ENCODE results near the gene FAM131C.
"Not testable (repeated sequence)": the region's sequence is repeated elsewhere in the genome, so short reads cannot be mapped to it uniquely, and the experiment has no call there.

FAM131C gene

DNA sequence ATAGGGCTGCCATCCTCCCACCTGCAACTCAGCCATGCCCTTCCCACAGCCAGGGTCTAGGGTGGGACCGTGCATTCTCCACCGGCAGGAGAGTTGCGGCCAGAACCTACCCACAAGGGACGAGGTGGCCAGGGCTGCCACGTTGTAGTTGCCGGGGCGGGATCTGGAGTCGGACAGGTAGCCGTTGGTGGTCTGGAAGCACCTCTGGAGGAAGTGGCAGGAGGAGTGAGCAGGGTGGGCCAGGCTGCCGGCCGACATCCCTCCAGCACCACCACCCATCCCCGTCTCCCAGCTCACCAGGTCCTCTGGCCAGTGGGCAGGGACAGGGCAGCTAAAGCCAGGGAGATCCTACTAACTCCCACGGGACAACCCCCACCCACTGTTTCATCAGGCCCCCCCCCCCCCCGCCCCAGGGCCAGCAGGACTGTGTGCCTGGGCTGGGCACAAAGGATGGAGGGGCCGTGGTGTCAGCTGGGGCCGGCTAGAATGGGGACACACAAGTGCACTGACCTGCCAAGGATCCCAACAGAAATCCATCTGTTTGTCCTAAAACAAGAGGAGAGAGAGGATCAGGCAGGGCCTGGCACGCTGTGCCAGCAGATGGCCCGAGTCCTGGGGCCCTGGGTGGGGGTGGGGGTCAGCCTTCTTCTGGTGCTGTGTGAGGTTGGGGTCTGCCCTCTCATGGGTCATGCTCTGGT lies 11.3 kb downstream of the FAM131C start:
- not testable (repeated sequence) for DNase-seq (ENCODE audit: low read depth in 2 of 2, low spot score in 1 of 2)

DNA sequence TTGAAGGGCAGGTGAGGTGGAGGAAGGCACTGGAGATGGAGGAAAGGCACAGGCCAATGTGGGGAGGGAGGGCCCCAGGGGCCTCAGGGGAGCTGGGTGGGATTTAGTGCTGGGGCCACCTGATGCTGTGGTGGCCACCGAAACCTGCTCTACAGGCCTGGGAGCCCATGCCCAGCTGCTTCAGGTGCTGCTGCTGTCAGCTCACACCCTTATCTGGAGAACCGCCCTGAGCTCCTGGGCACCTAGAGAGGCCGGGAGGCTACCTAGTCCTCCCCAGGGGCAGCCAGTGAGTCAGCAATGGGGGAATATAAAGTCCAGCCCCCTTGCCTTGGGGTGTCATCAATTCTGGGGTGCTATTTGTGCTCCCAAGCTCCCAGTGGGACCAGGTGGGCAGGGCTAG lies 12.2 kb downstream of the FAM131C start:
- DNase-seq (ENCODE audit: low read depth in 2 of 2, low spot score in 1 of 2) = no peak

DNA sequence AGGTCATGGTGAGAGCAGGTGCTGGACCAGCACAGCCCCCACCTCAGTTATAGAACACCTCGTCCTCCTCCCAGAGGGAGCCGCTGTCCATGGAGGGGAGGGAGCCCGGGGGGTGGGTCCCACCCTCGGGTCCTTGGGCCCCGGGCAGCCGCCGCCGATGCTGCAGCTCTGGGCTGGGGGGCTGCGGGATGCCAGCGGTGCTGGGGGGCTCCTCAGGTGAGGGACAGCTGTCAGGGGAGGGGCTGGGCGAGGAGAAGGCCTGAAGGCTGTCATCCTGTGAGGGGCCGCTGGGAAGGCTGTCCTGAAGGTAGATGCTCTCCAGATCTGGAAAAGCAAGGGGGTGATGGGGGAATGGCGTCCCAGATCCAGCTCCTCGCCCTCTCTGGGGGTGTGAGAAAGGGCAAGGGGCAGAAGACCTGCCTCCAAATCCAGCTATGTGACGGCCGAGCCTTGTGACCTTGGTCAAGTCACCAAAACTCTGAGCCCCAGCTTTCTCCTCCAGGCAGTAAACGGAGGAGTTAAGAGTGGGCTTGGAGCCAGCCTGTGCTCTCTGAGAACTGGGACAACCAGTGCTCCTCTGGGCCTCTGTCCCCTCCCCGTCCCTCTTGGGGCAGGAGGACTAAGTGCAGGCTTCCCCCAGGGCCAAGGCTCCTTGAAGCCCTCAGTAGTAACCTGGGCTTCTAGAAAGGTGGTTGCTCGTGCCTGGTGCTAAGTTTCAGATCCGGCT lies 14.9 kb downstream of the FAM131C start:
- not testable (repeated sequence) for DNase-seq (ENCODE audit: low read depth in 2 of 2, low spot score in 1 of 2)

DNA sequence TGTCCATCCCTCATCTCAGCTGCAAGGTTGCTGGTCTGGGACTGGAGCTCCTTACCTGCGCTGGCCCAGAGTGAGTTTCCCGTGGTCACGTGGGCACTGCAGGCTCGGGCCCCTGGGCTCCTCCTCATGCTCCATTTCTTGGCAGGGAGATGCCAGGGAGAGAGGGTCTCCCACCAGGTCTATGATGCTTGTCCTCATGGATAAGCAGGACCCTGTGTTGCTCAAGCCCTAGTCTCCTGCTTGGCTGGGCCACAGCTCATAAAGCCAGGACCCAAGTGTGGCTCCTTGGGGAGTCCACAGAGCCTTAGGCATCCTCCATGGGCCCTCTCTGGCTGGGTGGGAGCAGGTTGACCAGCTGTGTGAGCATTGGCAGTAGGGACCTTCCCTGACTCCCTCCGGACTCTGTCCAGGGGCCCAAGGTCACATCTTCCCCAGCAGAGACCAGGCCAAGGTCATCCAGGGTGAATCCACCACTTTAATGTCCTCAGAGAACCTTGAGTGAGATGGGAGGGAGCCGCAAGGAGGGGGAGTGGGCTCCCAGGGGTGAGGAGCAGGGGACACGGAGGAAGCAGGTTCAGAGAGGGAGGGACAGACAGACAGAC lies 16.0 kb downstream of the FAM131C start:
- not testable (repeated sequence) for DNase-seq (ENCODE audit: low read depth in 2 of 2, low spot score in 1 of 2)

DNA sequence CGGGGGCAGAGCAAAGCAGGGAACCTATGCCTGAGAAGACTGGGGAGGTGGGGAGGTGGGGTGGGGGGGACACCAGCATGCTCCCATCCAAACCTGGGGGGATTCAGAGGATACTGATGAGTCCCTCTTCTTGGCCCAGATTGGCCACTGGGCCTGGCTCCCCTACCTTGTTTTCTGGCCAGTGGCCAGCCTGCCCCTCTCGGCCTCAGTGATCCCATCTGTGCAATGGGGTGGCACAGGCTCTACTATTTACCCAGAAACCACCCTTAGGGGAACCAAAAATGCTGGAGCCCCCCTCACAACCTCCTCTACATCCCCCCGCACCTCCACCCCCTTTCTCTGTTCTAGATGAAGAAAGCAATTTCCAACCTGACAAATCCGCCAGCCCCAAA lies 16.9 kb downstream of the FAM131C start:
- not testable (repeated sequence) for DNase-seq (ENCODE audit: low read depth in 2 of 2, low spot score in 1 of 2)

DNA sequence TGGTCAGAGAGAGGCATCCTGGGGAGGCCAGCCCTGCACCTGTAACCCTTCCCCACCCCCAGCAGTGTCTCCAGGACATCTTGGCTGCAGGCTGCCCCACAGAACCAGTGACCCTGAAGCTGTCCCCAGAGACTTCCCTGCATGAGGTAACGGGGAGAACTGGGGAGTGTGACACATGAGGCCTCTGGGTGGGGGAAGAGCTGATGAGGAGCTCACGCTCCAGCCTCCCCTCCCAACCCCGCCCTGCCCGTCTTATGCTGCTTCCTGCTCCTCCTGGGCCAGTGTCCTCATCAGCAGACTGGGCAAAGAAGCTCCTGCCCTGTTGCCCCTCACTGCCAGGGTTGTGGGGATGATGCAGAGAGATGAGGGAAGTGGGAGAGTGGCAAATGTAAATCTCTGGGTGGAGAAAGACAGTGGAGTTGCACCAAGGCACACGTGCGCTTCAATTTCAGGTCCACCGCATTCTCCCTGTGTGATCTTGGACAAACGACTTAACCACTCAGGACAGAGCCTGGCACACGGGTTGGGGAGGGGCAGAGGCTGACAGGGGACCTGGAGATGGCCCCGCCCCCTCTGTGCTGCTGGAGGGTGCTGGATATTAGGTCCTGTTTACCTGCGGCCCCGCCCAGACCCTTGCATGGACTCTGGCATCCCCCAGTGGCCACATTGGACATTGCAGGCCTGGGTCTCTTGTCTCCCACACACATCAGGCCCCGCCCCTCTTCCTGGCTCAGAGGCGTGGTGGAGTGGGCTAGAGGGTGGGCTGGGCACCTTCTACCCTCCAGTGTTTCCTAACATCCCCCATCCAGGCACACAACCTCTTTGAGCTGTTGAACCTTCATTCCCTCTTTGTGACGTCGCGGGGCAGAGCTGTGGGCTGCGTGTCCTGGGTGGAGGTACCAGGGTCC lies 17.6 kb downstream of the FAM131C start:
- DNase-seq (ENCODE audit: low read depth in 2 of 2, low spot score in 1 of 2) = peak; percentile 53 to 73

DNA sequence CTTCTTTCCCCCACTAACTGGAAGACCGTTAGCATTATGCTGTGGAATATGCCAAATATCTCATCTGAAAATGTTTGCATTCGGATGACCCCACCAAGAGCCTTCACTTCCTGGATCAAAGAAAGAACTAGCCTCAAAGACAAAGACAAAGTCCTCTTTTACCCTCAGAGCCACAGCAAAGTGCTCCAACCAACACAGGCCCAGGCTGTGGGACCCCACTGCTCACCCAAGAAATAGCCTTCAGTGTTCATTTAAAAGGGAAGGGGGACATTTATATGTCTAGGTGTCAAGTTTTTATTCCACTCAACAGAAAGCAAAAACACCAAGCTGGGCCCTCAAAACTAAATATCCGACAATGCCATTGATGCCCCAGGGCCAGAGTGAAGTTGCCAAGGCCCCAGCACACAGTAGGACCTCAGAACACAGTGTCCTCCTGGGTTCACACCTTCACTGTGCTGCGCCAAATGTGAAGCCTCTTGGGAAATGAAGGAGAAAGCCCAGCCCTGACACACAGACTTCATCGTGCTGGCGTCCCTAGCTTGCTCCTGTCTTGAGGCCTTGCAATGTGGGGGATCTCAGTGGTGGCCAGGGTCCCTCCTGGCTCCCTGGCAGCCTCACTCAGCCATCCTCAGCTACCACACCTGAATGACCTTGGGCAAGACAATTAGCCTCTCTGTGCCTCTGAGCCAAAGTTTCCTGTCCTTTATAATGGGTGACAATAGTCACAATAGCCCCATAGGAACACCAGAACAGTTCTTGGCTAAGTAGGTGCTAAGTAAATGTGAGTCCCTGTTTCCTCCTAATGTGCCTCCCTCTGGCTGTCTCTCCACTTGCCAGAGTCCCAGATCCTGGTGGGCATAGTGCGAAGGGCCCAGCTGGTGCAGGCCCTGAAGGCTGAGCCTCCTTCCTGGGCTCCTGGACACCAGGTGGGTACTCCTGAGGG lies 18.6 kb downstream of the FAM131C start:
- DNase-seq (ENCODE audit: low read depth in 2 of 2, low spot score in 1 of 2) = no peak

DNA sequence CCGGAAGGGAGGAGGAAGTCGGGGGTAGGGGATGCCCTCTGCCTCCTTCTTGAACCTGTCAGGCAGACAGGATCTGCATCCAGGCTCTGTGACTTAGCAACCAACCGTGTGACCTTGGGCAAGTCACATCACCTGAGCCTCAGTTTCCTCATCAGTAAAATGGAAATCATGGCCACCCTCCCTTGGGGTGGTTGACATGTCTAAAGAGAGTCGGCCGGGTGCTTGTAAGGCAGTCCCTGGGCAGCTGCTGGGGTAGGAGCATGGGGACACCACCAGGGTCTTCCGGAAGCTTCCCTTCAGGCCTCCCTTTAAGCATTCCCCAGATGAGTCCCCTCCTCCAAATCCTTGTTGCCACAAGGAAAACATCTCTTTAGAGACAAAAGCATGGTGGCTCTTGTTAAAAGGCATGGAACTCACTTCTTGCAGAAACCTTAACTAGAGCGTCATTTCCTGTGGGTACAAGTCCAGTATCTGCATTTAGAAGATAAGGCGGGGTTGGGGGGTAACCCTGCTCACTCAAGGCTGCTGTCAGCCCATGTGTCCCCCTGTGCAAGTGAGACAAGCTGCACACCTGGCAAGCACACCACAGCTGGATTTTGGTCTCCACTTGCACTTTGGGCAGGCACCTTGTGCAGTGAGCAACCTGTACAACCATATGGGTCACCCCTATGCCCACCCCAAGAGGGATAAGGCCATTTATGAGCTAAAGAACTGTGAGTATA lies 19.5 kb downstream of the FAM131C start:
- no peak for DNase-seq (ENCODE audit: low read depth in 2 of 2, low spot score in 1 of 2)

DNA sequence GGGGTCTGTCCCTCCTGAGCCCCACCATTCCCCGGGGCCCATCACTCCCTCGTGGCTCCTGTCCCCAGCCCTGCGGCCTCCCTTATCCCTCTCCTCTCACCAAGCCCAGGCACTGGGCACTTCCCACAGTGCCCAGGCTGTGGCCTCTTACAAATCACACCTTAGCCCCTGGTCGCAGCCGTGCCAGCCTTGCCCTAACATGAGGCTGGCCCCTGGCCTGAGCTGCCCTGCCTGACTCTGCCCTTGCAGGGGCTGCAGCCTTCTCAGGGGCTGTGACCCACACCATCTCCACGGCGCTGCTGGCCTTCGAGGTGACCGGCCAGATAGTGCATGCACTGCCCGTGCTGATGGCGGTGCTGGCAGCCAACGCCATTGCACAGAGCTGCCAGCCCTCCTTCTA lies 21.5 kb downstream of the FAM131C start:
- DNase-seq (ENCODE audit: low read depth in 2 of 2, low spot score in 1 of 2) = not testable (repeated sequence)

DNA sequence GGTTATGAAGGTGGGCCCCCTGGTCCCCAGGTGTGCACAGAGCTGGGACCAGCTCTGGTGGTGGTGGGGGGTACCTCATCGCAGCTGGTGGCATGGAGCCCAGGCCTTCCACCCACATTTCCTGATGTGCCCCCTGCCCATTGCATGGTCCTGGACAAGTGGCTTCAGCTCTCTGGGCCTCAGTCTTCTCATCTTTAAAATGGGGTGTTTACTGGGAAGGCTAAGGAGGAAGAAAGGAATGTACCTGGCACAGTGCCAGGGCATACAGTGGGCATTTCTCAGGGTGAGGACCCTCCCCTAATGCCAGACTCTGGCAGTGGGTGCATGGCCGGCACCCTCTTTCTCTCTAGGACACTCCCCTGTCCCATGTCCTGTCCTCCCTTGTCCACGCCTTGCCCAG lies 22.4 kb downstream of the FAM131C start:
- no peak for DNase-seq (ENCODE audit: low read depth in 2 of 2, low spot score in 1 of 2)

DNA sequence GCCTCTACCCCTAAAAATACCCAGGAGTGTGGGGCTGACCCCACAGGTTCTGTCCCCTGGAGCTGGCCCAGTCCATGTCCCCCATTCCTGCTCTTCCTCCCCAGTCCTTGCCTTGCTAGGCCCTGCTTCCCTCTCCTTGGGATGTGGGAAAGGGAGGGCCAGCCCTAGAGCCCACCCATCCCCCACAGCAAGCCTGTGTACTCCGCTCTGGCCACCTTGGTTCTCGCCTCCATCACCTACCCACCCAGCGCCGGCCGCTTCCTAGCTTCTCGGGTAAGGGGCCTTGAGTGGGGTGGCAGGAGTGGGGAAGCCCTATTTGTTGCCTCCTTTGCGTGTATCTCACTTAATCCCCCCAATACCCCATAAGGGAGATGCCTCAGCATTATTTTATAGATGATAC lies 23.1 kb downstream of the FAM131C start:
- no peak for DNase-seq (ENCODE audit: low read depth in 2 of 2, low spot score in 1 of 2)

DNA sequence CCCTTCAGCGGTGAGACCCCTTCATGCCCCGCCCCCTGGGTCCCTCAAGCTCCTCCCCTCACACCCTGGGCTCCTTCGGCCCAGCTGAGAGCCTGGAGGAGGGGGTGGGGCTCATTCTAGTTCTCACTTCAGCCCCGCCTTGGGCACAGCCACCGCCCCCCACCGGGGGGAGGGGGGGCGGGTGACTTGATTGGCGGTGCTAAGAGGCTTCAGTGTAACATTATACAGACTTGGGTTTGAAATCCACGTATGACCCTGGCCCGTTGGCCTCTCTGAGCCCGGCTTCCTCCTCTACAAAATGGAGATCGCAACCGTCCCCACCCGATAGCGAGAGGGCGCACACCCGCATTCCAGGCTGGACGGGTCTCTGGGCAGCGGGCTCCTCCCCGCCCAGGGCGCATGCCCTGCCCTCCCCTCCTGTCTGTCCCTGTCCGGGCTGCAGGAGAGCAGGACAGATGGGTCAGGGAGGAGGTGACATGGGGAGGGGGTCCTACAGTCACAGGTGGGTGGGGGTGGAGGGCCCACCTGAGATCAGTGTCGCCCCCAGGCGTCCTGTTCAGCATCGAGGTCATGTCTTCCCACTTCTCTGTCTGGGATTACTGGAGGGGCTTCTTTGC lies 24.8 kb downstream of the FAM131C start:
- peak in 1 of 2 donors; percentile 4 for DNase-seq (ENCODE audit: low read depth in 2 of 2, low spot score in 1 of 2)

DNA sequence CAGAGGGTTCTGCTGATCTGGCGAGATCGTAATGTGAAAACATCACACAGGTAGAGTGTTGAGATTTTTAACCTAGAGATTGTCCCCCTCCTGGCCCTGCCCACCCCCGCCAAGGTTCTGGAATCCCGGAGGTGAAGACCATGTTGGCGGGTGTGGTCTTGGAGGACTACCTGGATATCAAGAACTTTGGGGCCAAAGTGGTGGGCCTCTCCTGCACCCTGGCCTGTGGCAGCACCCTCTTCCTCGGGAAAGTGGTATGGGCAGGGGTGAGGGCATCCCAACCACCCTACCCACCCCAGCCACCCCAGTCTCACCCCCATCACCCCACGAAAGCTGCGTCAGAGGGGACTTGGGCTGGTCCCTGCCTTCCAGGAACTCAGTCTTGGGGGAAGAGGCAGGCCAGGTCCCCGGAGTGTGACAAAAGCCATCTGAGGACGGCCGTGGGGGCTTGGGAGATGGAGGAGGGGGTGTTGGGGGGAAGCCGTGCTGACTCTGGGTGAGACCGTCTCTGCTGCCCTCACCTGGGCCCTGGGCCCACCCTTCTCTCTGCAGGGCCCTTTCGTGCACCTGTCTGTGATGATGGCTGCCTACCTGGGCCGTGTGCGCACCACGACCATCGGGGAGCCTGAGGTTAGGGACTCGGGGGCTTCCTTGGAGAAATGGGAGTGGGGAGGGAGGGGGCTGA lies 25.5 kb downstream of the FAM131C start:
- DNase-seq (ENCODE audit: low read depth in 2 of 2, low spot score in 1 of 2) = no peak

DNA sequence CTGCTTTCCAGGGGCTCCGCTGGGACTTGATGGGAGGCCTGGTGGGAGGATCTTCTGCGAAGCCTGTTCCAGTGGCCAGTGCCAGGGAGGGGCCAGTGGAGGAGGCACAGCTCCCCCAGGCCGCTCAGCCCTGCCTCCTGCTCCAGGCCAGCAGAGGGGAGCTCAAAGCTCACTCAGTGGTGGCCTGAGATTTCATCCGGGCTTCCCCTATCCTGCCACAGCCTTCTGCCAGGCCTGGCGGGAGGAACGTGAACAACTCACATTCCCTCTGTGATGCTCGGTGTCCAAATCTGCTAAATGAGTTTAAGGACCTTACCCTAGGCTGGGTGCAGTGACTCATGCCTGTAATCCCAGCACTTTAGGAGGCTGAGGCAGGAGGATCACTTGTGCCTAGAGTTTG lies 26.6 kb downstream of the FAM131C start:
- DNase-seq (ENCODE audit: low read depth in 2 of 2, low spot score in 1 of 2) = no peak

DNA sequence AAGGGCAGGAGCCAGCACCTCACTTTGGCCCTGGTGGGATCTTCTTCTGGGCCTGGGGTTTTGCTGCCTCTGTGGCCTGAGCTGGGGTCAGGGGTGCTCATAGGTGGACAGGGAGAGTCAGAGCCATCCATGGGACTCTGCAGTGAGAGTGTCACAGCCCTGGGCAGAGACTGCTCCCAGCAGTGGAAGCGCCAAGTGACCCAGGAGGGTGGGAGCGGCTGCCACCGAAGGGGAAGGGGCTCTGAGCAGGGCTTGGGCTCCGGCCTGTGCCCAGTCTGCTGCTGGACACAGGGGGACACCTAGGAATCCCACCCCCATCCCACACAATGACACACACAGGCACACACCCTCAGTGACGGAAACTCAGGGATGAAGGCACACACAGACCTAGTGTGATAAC lies 29.5 kb downstream of the FAM131C start:
- no peak for DNase-seq (ENCODE audit: low read depth in 2 of 2, low spot score in 1 of 2)

DNA sequence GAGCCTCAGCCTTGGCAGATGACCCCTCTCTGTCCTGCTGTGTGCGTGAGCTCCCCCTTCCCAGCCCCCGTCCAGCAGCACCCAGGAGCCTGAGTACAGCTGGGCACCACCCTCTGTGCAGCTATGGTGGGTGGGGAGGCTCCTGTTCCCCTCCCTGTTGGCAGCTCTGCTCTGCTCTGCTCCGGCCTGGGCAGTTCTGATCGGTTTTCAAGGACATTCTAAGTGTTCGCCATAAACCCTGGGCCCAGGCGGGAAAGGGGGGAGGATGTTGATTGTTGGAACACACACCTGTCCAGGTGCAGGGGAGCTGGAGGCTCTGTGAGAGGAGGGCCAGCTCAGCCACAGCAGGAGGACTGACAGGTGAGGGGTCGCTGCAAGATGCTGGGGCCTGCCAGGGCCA lies 29.9 kb downstream of the FAM131C start, which contains the start of gene CLCNKB:
CLCNKB (plus strand) TSS at position 262 of the 400 bp plus-strand sequence. CDS start 711 bp downstream, outside the sequence.
- DNase-seq (ENCODE audit: low read depth in 2 of 2, low spot score in 1 of 2) = no peak

DNA sequence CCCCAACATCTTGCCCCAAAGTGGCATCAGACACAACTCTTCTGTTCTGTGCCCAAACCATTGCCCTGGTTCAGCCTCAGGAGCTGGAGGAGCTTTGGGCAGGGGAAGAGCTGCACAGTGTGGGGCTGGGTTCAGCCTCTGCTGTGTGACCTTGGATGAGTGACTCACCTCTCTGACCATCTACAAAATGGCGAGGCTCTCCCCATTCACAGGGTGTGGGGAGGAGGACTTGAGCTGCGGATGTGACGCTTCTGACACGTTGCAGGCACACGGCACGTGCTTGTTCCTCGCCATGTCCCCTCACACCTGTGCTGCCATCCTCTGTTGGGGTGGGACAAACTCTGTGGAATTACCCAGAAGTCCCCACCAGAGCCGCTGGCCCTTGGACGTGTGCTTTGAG lies 30.8 kb downstream of the FAM131C start:
- not testable (repeated sequence) for DNase-seq (ENCODE audit: low read depth in 2 of 2, low spot score in 1 of 2)

DNA sequence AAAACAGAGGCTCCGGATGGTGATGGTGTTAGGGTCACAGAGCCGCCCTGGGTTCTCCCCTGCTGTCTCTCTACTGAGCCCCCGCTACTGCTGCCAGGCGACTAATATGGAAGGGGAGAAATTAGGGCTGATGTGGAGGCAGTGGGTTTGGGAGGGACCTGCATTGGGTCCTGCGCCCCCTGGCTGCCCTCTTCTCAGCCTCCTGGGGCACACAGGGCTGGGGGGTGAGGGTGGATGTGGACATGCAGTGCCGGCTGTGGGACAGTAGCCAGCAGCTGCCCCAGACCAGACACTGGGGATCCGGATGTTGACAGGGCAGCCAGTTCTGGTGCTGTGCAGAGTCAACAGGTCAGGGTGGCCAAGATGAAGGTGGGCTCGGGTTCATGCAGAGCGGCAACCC lies 31.4 kb downstream of the FAM131C start:
- no peak for DNase-seq (ENCODE audit: low read depth in 2 of 2, low spot score in 1 of 2)
